IMR-90 (cell line): ENCODE measurements around the gene PITPNM3. TPM values are rescaled to one million over a fixed set of nuclear protein-coding genes. Genes with fewer than 3 reads are reported as not detected.

Source experiments
- ATAC-seq: fragments of 200-7000 bp; cut with Tn5 transposase; 2 replicates; pipeline ENCODE4 v1.9.1; 2020; ENCODE audit warnings: low read depth, mild to moderate bottlenecking, moderate library complexity
- BruUV-seq: library from RNA; stranded (reverse); fragments of 400-500 nt; replicated peaks from 2 replicates; lab custom pipeline; 2021; lab: Mats Ljungman, UMichigan
- CTCF ChIA-PET: fragments of 300-600 bp; formaldehyde crosslinking; extraction: SDS; loops from one replicate; lab custom pipeline; 2021; ENCODE audit warnings: antibody characterized with exemption; lab: Yijun Ruan, JAX
- POLR2A ChIA-PET: fragments of 300-600 bp; sonication (Branson Sonifier 250); formaldehyde crosslinking; loops from one replicate; lab custom pipeline; 2022; ENCODE audit warnings: antibody characterized with exemption; ENCODE audit not compliant: unreplicated experiment; lab: Charles Lee
- DNase-seq: peaks from one replicate; pipeline ENCODE4 v3.0.0; 2013
- H2AFZ ChIP-seq: replicated peaks from 2 replicates; pipeline ENCODE3; 2013; ENCODE audit warnings: low read length, mild to moderate bottlenecking; ENCODE audit not compliant: poor library complexity
- H2AK5ac ChIP-seq: 2 replicates; pipeline ENCODE4 v1.6.1; 2013; ENCODE audit warnings: low read depth, low read length, inconsistent platforms
- H2AK9ac ChIP-seq: replicated peaks from 2 replicates; pipeline ENCODE3; 2013; ENCODE audit warnings: mild to moderate bottlenecking, low read depth, low read length, moderate library complexity; ENCODE audit not compliant: poor library complexity
- H2BK120ac ChIP-seq: 2 replicates; pipeline ENCODE4 v1.6.1; 2013; ENCODE audit warnings: low read depth, low read length, inconsistent platforms
- H2BK15ac ChIP-seq: 3 replicates; pipeline ENCODE4 v1.6.1; 2013; ENCODE audit warnings: low read depth, low read length, inconsistent platforms
- H2BK20ac ChIP-seq: 2 replicates; pipeline ENCODE4 v1.6.1; 2013; ENCODE audit warnings: low read depth, mild to moderate bottlenecking, inconsistent platforms, low read length, moderate library complexity
- H2BK5ac ChIP-seq: 2 replicates; pipeline ENCODE4 v1.6.1; 2013; ENCODE audit warnings: mild to moderate bottlenecking, low read depth, low read length, inconsistent platforms; ENCODE audit not compliant: poor library complexity, severe bottlenecking
- H3K14ac ChIP-seq: replicated peaks from 2 replicates; pipeline ENCODE4 v1.6.1; 2013; ENCODE audit warnings: low read depth, low read length, inconsistent platforms
- H3K18ac ChIP-seq: 2 replicates; pipeline ENCODE4 v1.6.1; 2013; ENCODE audit warnings: low read depth, low read length, control low read depth
- H3K23ac ChIP-seq: 2 replicates; pipeline ENCODE4 v1.6.1; 2013; ENCODE audit warnings: low read depth, low read length, inconsistent platforms
- H3K27ac ChIP-seq: 2 replicates; pipeline ENCODE4 v1.5.1; 2013; ENCODE audit warnings: mild to moderate bottlenecking, control low read depth, low read length; ENCODE audit not compliant: insufficient read depth
- H3K27me3 ChIP-seq: 2 replicates; pipeline ENCODE4 v1.6.1; 2013; ENCODE audit warnings: low read length; ENCODE audit not compliant: control insufficient read depth, insufficient read depth
- H3K36me3 ChIP-seq: 2 replicates; pipeline ENCODE4 v1.6.1; 2013; ENCODE audit warnings: low read length, mixed read lengths; ENCODE audit not compliant: control insufficient read depth, insufficient read depth
- H3K4ac ChIP-seq: 2 replicates; pipeline ENCODE4 v1.6.1; 2013; ENCODE audit warnings: low read depth, low read length, inconsistent platforms
- H3K4me1 ChIP-seq: 2 replicates; pipeline ENCODE4 v1.6.1; 2013; ENCODE audit warnings: low read length, mixed read lengths; ENCODE audit not compliant: control insufficient read depth, insufficient read depth
- H3K4me2 ChIP-seq: 2 replicates; pipeline ENCODE4 v1.6.1; 2013; ENCODE audit warnings: low read depth, mild to moderate bottlenecking, control low read depth, low read length, moderate library complexity
- H3K4me3 ChIP-seq: 2 replicates; pipeline ENCODE4 v1.5.1; 2013; ENCODE audit warnings: low read depth, mild to moderate bottlenecking, control low read depth, low read length, moderate library complexity; ENCODE audit not compliant: insufficient read depth
- H3K56ac ChIP-seq: 2 replicates; pipeline ENCODE4 v1.6.1; 2013; ENCODE audit warnings: low read length, inconsistent platforms; ENCODE audit not compliant: insufficient read depth; ENCODE audit errors: extremely low read depth
- H3K79me1 ChIP-seq, 2 experiments: 2 replicates each; pipeline ENCODE4 v1.6.1; 2013; ENCODE audit warnings: low read length in 2 of 2, inconsistent platforms in 1 of 2, low read depth in 1 of 2
- H3K9ac ChIP-seq: 2 replicates; pipeline ENCODE4 v1.6.1; 2013; ENCODE audit warnings: low read depth, low read length, control low read depth
- H3K9me1 ChIP-seq: 2 replicates; pipeline ENCODE4 v1.6.1; 2013; ENCODE audit warnings: low read length, inconsistent platforms; ENCODE audit not compliant: insufficient read depth
- H3K9me3 ChIP-seq: 2 replicates; pipeline ENCODE4 v1.6.1; 2013; ENCODE audit warnings: low read length; ENCODE audit not compliant: control insufficient read depth, insufficient read depth
- H4K20me1 ChIP-seq: 2 replicates; pipeline ENCODE4 v1.6.1; 2013; ENCODE audit warnings: low read length, inconsistent platforms; ENCODE audit not compliant: insufficient read depth
- H4K5ac ChIP-seq: 2 replicates; pipeline ENCODE4 v1.6.1; 2013; ENCODE audit warnings: mild to moderate bottlenecking, low read depth, low read length, control low read depth
- H4K8ac ChIP-seq, 2 experiments: 2 replicates each; pipeline ENCODE4 v1.6.1; 2013; ENCODE audit warnings: low read depth in 2 of 2, low read length in 2 of 2, control low read depth in 1 of 2, inconsistent platforms in 1 of 2
- H4K91ac ChIP-seq: 2 replicates; pipeline ENCODE4 v1.6.1; 2013; ENCODE audit warnings: low read depth, low read length, inconsistent platforms; ENCODE audit not compliant: insufficient read depth
- BHLHE40 ChIP-seq: fragments of 150-350 bp; IDR thresholded peaks from 2 replicates; pipeline ENCODE4 v1.6.1; 2016; ENCODE audit warnings: mild to moderate bottlenecking, low read depth, low read length
- CEBPB ChIP-seq: IDR thresholded peaks from 2 replicates; pipeline ENCODE4 v1.6.1; 2012; ENCODE audit warnings: low read depth, low read length, improper control_type of control experiment
- CHD1 ChIP-seq: IDR thresholded peaks from 2 replicates; pipeline ENCODE4 v1.6.1; 2012; ENCODE audit warnings: low read depth, low read length, improper control_type of control experiment
- CTCF ChIP-seq: conservative IDR thresholded peaks from 2 replicates; pipeline ENCODE4 v1.5.1; 2012; ENCODE audit warnings: mild to moderate bottlenecking, low read depth, low read length, improper control_type of control experiment
- ELK1 ChIP-seq: fragments of 150-350 bp; IDR thresholded peaks from 2 replicates; pipeline ENCODE4 v1.6.1; 2016; ENCODE audit warnings: low read depth, mild to moderate bottlenecking, low read length, moderate library complexity, borderline replicate concordance
- FOS ChIP-seq: fragments of 150-350 bp; IDR thresholded peaks from 2 replicates; pipeline ENCODE4 v1.6.1; 2016; ENCODE audit warnings: low read depth, low read length
- MAZ ChIP-seq: IDR thresholded peaks from 2 replicates; pipeline ENCODE4 v1.6.1; 2012; ENCODE audit warnings: low read depth, mild to moderate bottlenecking, low read length, improper control_type of control experiment, moderate library complexity, borderline replicate concordance
- NFE2L2 ChIP-seq: fragments of 150-350 bp; IDR thresholded peaks from 2 replicates; pipeline ENCODE4 v1.6.1; 2016; ENCODE audit warnings: low read depth, mild to moderate bottlenecking, low read length
- POLR2A ChIP-seq: IDR thresholded peaks from 2 replicates; pipeline ENCODE4 v1.6.1; 2012; ENCODE audit warnings: mild to moderate bottlenecking, low read depth, low read length
- RAD21 ChIP-seq: IDR thresholded peaks from 2 replicates; pipeline ENCODE4 v1.6.1; 2012; ENCODE audit warnings: low read length, improper control_type of control experiment
- SMC3 ChIP-seq: fragments of 150-350 bp; IDR thresholded peaks from 2 replicates; pipeline ENCODE4 v1.6.1; 2016; ENCODE audit warnings: low read depth, mild to moderate bottlenecking, antibody characterized with exemption, low read length, moderate library complexity
- WGBS, 2 experiments: methylation state at CpG; one replicate each; pipeline versions ENCODE4 v1.1.5 to v1.1.7; 2013; ENCODE audit warnings: missing lambda C conversion rate in 2 of 2; ENCODE audit not compliant: insufficient read length in 1 of 2; ENCODE audit errors: extremely low coverage in 2 of 2; 5-methylcytosine and 5-hydroxymethylcytosine counted together
- dilution Hi-C: fragments of 300-500 bp; cut with HindIII; formaldehyde crosslinking; loops from one replicate; pipeline ENCODE4 v1.14.3; 2018; ENCODE audit warnings: low sequenced_read_pairs; ENCODE audit not compliant: unreplicated experiment
- in situ Hi-C: fragments of 300-500 bp; cut with MboI; formaldehyde crosslinking; loops from 3 replicates; pipeline ENCODE4 v1.14.3; 2019; ENCODE audit warnings: low sequenced_read_pairs, inconsistent platforms, mixed read lengths
- intact Hi-C: fragments of 100-400 bp; cut with micrococcal nuclease; formaldehyde crosslinking; loops from 2 replicates; pipeline ENCODE4 v1.10.0; 2022
- polyA plus RNA-seq, 3 experiments: library from polyadenylated mRNA; depleted of rRNA; stranded (reverse); fragments of >200 nt; gene quantifications; 2 replicates each; pipeline ENCODE4 v1.2.3, GENCODE V29; 2012; ENCODE audit warnings: low replicate concordance in 1 of 3
- total RNA-seq: library from RNA; depleted of rRNA; stranded (reverse); fragments of >200 nt; gene quantifications from 2 replicates; pipeline ENCODE4 v1.2.3, GENCODE V29; 2012

PITPNM3 gene
- total and polyA plus RNA-seq, 2 of the 4 experiments (the other 2 are of a cell fraction): 0.54 to 1.7 TPM

- H2BK15ac ChIP-seq: no peak overlapping the region
- no peak for TF ChIP-seq RAD21
- no peak for TF ChIP-seq CEBPB
- TF ChIP-seq CHD1: no peak
- no peak for TF ChIP-seq CTCF
- TF ChIP-seq POLR2A: no peak
- TF ChIP-seq ELK1: no peak
- no peak for TF ChIP-seq FOS
- no peak for TF ChIP-seq BHLHE40
- no peak for TF ChIP-seq SMC3
- no peak for TF ChIP-seq MAZ
- TF ChIP-seq NFE2L2: no peak
- no peak overlapping the region for H2BK5ac ChIP-seq
- DNase-seq (no peak), ATAC-seq (no peak)
- H3K36me3 ChIP-seq: no peaks in the 10 kb centered on the region
- CTCF ChIA-PET: no interaction called here
- no peak overlapping the region for H3K27ac ChIP-seq
- H3K18ac ChIP-seq: no peak overlapping the region
- H2BK120ac ChIP-seq: no peak overlapping the region
- no peaks in the 10 kb centered on the region for H3K9me1 ChIP-seq
- dilution Hi-C loops: no loop called here
- no peak overlapping the region for H3K4me3 ChIP-seq
- no peak overlapping the region for H3K9ac ChIP-seq
- no peak overlapping the region for H4K91ac ChIP-seq
- H3K4me2 ChIP-seq: no peak overlapping the region
- no TSS peak for BruUV-seq
- intact Hi-C loops: no loop called here
- H2AFZ ChIP-seq: no peak overlapping the region
- H4K8ac ChIP-seq: no peak overlapping the region
- H3K27me3 ChIP-seq: peaks cover 3% of the 10 kb centered on the region; the same call in 1 of the 2 replicates
- in situ Hi-C loops: no loop called here
- H3K4me1 ChIP-seq: no peaks in the 10 kb centered on the region
- POLR2A ChIA-PET: no interaction called here
- peaks cover 3% of the 10 kb centered on the region for H3K9me3 ChIP-seq
- H3K4ac ChIP-seq: no peak overlapping the region
- H4K20me1 ChIP-seq: no peaks in the 10 kb centered on the region
- no peak overlapping the region for H2BK20ac ChIP-seq
- no peak overlapping the region for H3K14ac ChIP-seq
- no peak overlapping the region for H4K5ac ChIP-seq
- no peak overlapping the region for H2AK9ac ChIP-seq
- H3K56ac ChIP-seq: no peak overlapping the region
- no peaks in the 10 kb centered on the region for H3K79me1 ChIP-seq
- H2AK5ac ChIP-seq: no peak overlapping the region
- no peak overlapping the region for H3K23ac ChIP-seq
- 53% methylated on average over 2 of the region's 3 CpGs; no CpG with 5 or more reads in 1 of the 2 experiments for WGBS, 2 experiments
These were observed 21.4 kb downstream of the PITPNM3 start for GRCh38 chr17:6534846-6535514.
